ENCODE data around the gene UTP18.

The UTP18 gene

DNA sequence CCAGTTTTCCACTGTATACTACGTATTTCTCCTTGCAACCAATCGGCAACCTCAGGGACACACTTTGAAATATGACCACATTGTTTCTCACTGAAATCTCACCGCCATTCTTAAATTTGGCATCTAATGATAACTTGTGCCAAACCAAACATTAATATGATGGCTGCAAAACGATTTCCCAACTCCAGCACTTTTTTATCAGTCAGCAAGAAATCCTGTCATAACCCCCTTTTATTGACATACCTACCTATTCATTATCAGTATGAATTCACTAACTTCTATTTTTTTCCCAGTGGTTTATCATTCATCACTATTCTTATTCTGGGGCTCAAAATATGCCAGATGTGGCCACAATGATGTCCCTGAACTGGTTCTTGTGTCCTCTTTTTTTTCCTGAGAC is 16.3 kb upstream of the UTP18 start:
- no peak overlapping the region for H3K9ac ChIP-seq
- H3K36me3 ChIP-seq (ENCODE audit: insufficient read depth): no peaks in the 10 kb centered on the region
- H3K27ac ChIP-seq: no peak overlapping the region
- no peaks in the 10 kb centered on the region for H4K20me1 ChIP-seq (ENCODE audit: insufficient read depth)
- H3K4me1 ChIP-seq (ENCODE audit: low read depth, poor library complexity, severe bottlenecking): no peaks in the 10 kb centered on the region
- no peak overlapping the region for H3K4me2 ChIP-seq
- no peak overlapping the region for H3K4me3 ChIP-seq (IDR thresholded peaks at IDR 0.05; ENCODE audit: insufficient read depth, low read depth, low read length)
- H3K79me2 ChIP-seq (ENCODE audit: insufficient read depth, low read depth): no peaks in the 10 kb centered on the region; the same call in 1 of the 2 replicates
- no peaks in the 10 kb centered on the region for H3K27me3 ChIP-seq (ENCODE audit: insufficient read depth, low read depth)
- no peak overlapping the region for H2AFZ ChIP-seq (ENCODE audit: low read depth)
- TF ChIP-seq, protein P1, sequence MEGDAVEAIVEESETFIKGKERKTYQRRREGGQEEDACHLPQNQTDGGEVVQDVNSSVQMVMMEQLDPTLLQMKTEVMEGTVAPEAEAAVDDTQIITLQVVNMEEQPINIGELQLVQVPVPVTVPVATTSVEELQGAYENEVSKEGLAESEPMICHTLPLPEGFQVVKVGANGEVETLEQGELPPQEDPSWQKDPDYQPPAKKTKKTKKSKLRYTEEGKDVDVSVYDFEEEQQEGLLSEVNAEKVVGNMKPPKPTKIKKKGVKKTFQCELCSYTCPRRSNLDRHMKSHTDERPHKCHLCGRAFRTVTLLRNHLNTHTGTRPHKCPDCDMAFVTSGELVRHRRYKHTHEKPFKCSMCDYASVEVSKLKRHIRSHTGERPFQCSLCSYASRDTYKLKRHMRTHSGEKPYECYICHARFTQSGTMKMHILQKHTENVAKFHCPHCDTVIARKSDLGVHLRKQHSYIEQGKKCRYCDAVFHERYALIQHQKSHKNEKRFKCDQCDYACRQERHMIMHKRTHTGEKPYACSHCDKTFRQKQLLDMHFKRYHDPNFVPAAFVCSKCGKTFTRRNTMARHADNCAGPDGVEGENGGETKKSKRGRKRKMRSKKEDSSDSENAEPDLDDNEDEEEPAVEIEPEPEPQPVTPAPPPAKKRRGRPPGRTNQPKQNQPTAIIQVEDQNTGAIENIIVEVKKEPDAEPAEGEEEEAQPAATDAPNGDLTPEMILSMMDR (conservative IDR thresholded peaks at IDR 0.05; ENCODE audit: low read depth, low read length): no peak

DNA sequence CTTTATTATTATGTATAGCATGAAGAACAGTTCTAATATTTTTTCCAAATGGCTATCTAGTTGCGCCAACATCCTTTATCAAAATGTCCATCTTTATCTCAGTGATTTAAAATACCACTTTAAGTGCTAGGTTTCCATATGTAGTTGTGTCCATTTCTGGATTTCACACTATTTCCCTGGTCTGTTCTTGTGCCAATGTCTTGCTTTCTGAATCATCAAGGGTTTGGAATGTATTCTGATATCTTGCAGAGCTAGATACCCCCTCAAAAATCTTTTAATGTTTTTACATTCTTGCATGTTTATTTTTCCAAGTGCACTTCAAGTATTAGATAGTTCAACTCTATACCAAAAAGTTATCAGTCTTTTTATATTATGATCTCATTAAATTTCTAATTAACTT is 14.8 kb upstream of the UTP18 start:
- H3K36me3 ChIP-seq (ENCODE audit: insufficient read depth): no peaks in the 10 kb centered on the region
- H3K4me3 ChIP-seq (IDR thresholded peaks at IDR 0.05; ENCODE audit: insufficient read depth, low read depth, low read length): no peak overlapping the region
- no peak overlapping the region for H3K4me2 ChIP-seq
- H3K27me3 ChIP-seq (ENCODE audit: insufficient read depth, low read depth): no peaks in the 10 kb centered on the region
- no peak overlapping the region for H3K27ac ChIP-seq
- no peaks in the 10 kb centered on the region for H4K20me1 ChIP-seq (ENCODE audit: insufficient read depth)
- H3K4me1 ChIP-seq (ENCODE audit: low read depth, poor library complexity, severe bottlenecking): no peaks in the 10 kb centered on the region
- no peak overlapping the region for H3K9ac ChIP-seq
- H3K79me2 ChIP-seq (ENCODE audit: insufficient read depth, low read depth): 0 out of 2 replicates have a peak, but pooled peaks cover 3% of the 10 kb centered on the region
- TF ChIP-seq, protein P1 (conservative IDR thresholded peaks at IDR 0.05; ENCODE audit: low read depth, low read length): no peak
- no peak overlapping the region for H2AFZ ChIP-seq (ENCODE audit: low read depth)

DNA sequence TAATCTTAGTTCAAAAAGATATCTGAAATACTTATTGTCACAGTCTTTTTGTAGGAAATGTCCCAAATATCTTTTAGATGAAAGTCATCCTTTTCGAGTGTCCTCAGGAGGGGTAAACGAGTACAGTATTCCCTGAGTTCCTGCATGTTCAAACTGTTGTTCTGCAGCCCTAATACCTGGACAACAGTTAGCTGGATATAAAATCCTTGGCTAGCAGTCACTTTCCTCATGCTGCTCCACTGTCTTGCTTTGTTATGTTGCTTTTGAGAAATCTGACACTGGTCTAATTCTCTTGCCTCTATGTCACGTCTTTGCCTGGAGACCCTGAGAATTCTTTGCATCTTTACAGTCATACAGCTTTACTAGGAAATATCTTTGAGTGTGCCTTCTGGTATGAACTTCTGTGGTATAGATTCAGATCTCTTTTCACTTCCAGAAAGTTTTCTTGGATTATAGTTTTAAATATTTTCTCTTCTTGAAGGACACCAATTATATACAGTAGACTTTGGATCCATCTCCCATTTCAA is 10.0 kb upstream of the UTP18 start:
- Histone ChIP-seq H3K36me3 (ENCODE audit: insufficient read depth) (no peaks in the 10 kb centered on the region), H2AFZ (ENCODE audit: low read depth) (no peak overlapping the region), H3K4me3 (IDR thresholded peaks at IDR 0.05; ENCODE audit: insufficient read depth, low read depth, low read length) (no peak overlapping the region), H3K9ac (no peak overlapping the region), H4K20me1 (ENCODE audit: insufficient read depth) (no peaks in the 10 kb centered on the region), H3K27me3 (ENCODE audit: insufficient read depth, low read depth) (no peaks in the 10 kb centered on the region), H3K4me1 (ENCODE audit: low read depth, poor library complexity, severe bottlenecking) (no peaks in the 10 kb centered on the region), H3K79me2 (ENCODE audit: insufficient read depth, low read depth) (peaks cover 24% of the 10 kb centered on the region; the same call in 1 of the 2 replicates), H3K27ac (no peak overlapping the region), H3K4me2 (no peak overlapping the region)
- TF ChIP-seq, protein P1 (conservative IDR thresholded peaks at IDR 0.05; ENCODE audit: low read depth, low read length): no peak

DNA sequence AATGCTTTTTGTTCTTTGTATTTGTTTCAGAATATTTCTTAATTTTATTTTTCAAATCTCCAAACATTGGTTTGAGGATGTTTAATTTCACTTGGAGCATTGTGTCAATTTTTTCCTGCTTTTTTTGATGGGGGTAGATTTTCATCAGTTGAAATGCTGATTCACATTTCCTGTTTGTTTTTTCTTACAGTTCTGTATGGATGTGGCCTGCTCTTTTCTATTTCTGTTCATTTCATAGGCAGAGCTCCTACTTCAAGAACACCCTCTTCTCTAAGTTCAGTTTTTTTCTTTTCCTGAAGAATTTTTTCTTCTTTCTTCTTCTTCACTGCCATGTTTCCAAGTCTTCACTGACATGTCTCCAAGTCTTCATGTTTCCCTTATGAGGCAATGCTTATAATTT is 9.3 kb upstream of the UTP18 start:
- H3K36me3 ChIP-seq (ENCODE audit: insufficient read depth): no peaks in the 10 kb centered on the region

More for the DNA sequence above, 9.3 kb upstream of the UTP18 start:
- H3K4me1 ChIP-seq (ENCODE audit: low read depth, poor library complexity, severe bottlenecking): peaks cover 3% of the 10 kb centered on the region
- H2AFZ ChIP-seq (ENCODE audit: low read depth): no peak overlapping the region
- H3K27ac ChIP-seq: no peak overlapping the region
- TF ChIP-seq, protein P1 (conservative IDR thresholded peaks at IDR 0.05; ENCODE audit: low read depth, low read length): no peak
- no peak overlapping the region for H3K4me2 ChIP-seq
- no peak overlapping the region for H3K9ac ChIP-seq
- H3K4me3 ChIP-seq (IDR thresholded peaks at IDR 0.05; ENCODE audit: insufficient read depth, low read depth, low read length): no peak overlapping the region
- no peaks in the 10 kb centered on the region for H3K27me3 ChIP-seq (ENCODE audit: insufficient read depth, low read depth)
- H3K79me2 ChIP-seq (ENCODE audit: insufficient read depth, low read depth): peaks cover 30% of the 10 kb centered on the region
- no peaks in the 10 kb centered on the region for H4K20me1 ChIP-seq (ENCODE audit: insufficient read depth)

Measured in KMS-11 (cell line).